ENCODE results near the gene PNPLA3.

- TF ChIP-seq CTCF (IDR thresholded peaks at IDR 0.05; ENCODE audit: poor library complexity) (no peak), EZH2 (IDR thresholded peaks at IDR 0.05; ENCODE audit: borderline replicate concordance) (no peak), EZH2phosphoT487 (IDR thresholded peaks at IDR 0.05; ENCODE audit: low read depth, severe bottlenecking, unreplicated experiment) (no peak)
These were observed 73.3 kb downstream of the PNPLA3 start for GRCh38 chr22:43996981-43997265.

Measured in hepatocyte (in vitro differentiated cells).